NCI-H2227 (cell line): ENCODE data around the gene FAM53A.
A peak's percentile ranks its signal among the peaks of the same experiment; 100 is the strongest.
"Not testable (repeated sequence)": the region's sequence is repeated elsewhere in the genome, so short reads cannot be mapped to it uniquely, and the experiment has no call there.

Experiments used
- DNase-seq: peaks from one replicate; lab custom pipeline; 2025; ENCODE audit not compliant: unreplicated experiment; lab: John Stamatoyannopoulos, UW

The FAM53A gene

GRCh38 chr4:1641671-1642070 is 42.4 kb downstream of the FAM53A start:
- DNase-seq = no peak

GRCh38 chr4:1640716-1641503 is 43.2 kb downstream of the FAM53A start:
- not testable (repeated sequence) for DNase-seq

- DNase-seq = no peak
Observed at GRCh38 chr4:1640190-1640589, 43.9 kb downstream of the FAM53A start.

GRCh38 chr4:1639299-1639868 is 44.7 kb downstream of the FAM53A start:
- DNase-seq = no peak

GRCh38 chr4:1638873-1639272 is 45.2 kb downstream of the FAM53A start:
- DNase-seq = no peak

- no peak for DNase-seq
Observed at GRCh38 chr4:1638272-1638598, 45.9 kb downstream of the FAM53A start.

- DNase-seq = no peak
Observed at GRCh38 chr4:1637580-1638271, 46.4 kb downstream of the FAM53A start.

- DNase-seq = no peak
Observed at GRCh38 chr4:1636490-1637211, 47.5 kb downstream of the FAM53A start.

- no peak for DNase-seq
Observed at GRCh38 chr4:1635464-1635863, 48.6 kb downstream of the FAM53A start.

- no peak for DNase-seq
Observed at GRCh38 chr4:1633993-1634392, 50.1 kb downstream of the FAM53A start.

- no peak for DNase-seq
Observed at GRCh38 chr4:1632109-1633104, 51.7 kb downstream of the FAM53A start.

GRCh38 chr4:1631136-1631535 is 53.0 kb downstream of the FAM53A start:
- no peak for DNase-seq

GRCh38 chr4:1630266-1630665 is 53.8 kb downstream of the FAM53A start:
- DNase-seq = no peak

GRCh38 chr4:1629699-1630083 is 54.4 kb downstream of the FAM53A start:
- DNase-seq = no peak

- DNase-seq = peak; percentile 52
Observed at GRCh38 chr4:1628892-1629698, 55.0 kb downstream of the FAM53A start.

GRCh38 chr4:1627417-1628313 is 56.4 kb downstream of the FAM53A start:
- no peak for DNase-seq

GRCh38 chr4:1626941-1627340 is 57.2 kb downstream of the FAM53A start:
- no peak for DNase-seq

GRCh38 chr4:1626151-1626550 is 58.0 kb downstream of the FAM53A start:
- no peak for DNase-seq
